GM18907 (cell line): ENCODE data around the gene IP6K3.

Source experiments
- ATAC-seq: cut with Tn5 transposase; IDR thresholded peaks from one replicate; pipeline ENCODE4 v1.9.1; 2021; ENCODE audit warnings: mild to moderate bottlenecking, moderate library complexity; ENCODE audit not compliant: unreplicated experiment

The IP6K3 gene

GRCh38 chr6:33709605-33710295, 37.0 kb downstream of the IP6K3 start:
- no peak for ATAC-seq

- ATAC-seq: no peak
Measured at GRCh38 chr6:33708516-33709204, 38.0 kb downstream of the IP6K3 start.

DNA sequence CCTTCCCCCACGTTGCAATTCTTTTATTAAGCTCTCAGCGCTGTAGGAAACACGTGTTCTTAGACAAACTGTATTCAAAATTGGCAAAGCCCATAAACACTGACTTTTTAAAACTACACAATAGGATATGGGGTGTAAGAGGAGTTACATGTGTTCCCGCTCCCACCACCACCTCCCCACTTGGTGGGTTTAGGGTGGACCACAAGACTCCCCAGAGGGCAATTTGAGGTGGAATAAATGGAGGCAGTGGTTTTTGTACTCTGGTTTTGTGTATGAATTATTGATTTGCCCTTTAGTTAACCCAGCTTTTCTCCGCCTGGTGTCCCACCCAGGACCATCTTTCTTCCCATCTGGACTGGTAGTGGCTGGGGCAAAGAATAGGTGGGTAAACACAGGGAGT, 38.9 kb downstream of the IP6K3 start:
- ATAC-seq: no peak

DNA sequence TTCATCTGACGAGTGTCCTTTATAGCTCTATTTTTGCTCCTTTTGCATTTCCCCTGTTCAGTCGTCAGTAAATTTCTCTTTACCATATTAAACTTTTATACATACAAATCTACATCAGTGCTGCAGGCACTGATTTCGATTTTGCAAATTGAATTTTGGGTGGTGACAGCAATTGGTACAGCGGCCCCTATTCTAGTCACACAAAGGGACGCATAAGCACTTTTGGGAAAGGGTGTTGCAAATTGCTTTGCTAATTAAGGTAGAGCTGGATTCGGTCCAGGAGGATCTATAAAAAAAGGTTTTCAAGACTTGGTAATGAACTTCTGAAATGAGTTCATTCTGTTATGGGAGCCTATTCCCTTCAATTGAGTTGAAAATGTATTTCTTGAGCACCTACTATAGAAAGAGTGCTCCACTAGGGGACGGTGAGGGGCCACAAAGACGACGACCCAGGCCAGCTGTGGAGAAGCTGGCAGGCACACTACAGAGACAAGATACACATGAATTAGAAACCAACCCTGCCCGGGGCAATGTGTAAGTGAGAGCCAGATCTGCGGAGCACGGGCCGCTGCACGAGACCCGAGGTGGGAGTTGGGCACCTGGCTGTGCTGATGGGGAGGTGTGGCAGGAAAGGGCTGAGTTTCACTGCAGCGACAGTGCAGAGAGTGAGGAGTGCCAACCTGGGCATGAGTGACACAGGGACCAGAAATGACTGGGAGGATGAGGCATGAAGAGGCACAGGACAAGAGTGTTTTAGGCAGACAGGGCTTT, 40.6 kb downstream of the IP6K3 start:
- ATAC-seq: no peak

DNA sequence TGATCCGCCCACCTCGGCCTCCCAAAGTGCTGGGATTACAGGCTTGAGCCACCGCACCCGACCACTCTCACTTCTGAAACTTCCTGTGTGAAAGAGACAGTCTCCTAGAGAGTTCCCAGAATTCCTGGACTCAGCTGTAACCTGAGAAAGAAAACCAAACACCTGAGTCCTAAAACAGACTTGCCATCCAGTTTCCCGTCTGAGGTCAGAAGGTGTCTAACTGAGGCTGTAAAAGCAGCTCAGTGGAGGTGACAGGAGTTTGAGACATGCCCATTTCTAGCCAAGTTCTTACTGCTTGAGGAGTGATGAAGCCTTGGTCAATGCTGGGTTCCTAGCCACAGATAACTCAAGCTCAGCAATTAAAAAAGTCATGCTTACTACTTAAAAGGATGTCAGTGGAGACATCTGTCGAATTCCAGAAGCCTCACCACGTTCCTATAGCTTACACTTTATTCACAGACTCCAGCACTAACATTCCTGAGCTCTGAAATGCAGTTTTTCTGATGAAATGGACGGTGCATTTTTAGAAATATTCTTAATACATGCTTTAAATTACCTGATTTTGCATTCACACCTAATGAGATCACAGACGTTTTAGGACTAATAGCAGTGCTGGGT, 41.3 kb downstream of the IP6K3 start:
- no peak for ATAC-seq

- ATAC-seq: no peak
Measured at GRCh38 chr6:33704215-33705066, 42.3 kb downstream of the IP6K3 start.

- ATAC-seq: no peak
Measured at GRCh38 chr6:33702345-33702977, 44.2 kb downstream of the IP6K3 start.

GRCh38 chr6:33700391-33701050, 46.2 kb downstream of the IP6K3 start:
- ATAC-seq: peak; percentile 42

GRCh38 chr6:33699739-33700138, 47.0 kb downstream of the IP6K3 start:
- ATAC-seq: no peak

DNA sequence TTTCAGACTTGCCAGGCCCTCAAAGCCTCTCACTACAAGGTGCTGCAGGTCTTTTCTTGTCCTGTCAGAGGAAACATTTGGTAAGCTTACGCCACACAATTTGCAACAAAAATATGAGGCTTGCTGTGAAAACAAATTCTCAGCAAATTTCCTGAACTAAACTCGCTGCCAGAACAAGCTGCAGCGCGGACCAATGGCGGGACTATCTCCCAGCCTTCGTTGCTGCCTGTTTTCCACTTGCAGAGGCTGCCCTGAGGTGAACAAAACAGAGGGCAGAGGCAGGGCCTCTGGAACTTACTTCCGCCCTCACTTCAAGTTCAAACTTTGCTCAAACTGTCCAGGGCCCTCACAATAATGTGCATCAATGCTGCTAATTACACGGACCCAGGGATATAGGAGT, 47.6 kb downstream of the IP6K3 start:
- no peak for ATAC-seq

DNA sequence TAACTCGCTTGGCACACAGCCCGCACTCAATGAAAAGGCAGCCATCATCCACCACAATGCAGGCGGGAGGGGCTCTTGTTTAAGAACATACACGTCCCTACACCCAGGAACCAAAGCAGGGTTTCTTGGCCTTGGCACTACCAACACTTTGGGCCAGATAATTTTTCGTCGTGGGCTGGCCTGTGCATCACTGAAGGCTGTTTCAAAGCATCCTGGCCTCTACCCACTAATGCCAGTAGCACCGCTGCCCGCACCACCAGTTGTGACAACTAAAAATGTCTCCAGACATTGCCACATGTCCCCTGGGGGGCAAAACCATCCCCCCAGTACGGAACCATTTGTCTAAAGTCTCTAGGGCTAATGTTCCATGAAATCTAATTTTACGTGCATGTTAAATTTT, 48.2 kb downstream of the IP6K3 start:
- no peak for ATAC-seq

- no peak for ATAC-seq
Measured at GRCh38 chr6:33697845-33698244, 48.9 kb downstream of the IP6K3 start.

- ATAC-seq: no peak
Measured at GRCh38 chr6:33696548-33697518, 49.9 kb downstream of the IP6K3 start.

- ATAC-seq: no peak
Measured at GRCh38 chr6:33696076-33696475, 50.6 kb downstream of the IP6K3 start.

DNA sequence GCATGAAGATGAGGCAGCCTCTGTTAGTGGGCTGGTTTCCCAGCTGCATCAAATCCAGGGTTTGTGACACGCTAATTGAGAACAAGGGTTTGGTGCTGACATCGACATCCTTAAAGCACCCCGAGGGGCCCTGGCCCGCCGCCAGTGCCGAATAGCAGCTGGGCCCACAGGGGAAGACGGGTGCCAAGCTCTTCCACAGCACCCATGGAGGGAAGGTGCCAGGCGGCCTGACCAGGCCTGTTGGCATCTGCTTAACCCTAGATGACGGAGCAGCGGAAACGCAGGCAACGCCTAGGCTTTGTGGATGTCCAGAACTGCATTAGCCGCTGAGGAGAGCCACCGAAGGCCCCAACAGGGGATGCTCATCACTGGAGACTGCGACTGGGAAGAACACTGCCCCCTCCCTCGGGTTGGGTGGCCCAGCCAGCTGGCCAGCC, 51.2 kb downstream of the IP6K3 start:
- ATAC-seq: no peak

- no peak for ATAC-seq
Measured at GRCh38 chr6:33694977-33695376, 51.7 kb downstream of the IP6K3 start.

DNA sequence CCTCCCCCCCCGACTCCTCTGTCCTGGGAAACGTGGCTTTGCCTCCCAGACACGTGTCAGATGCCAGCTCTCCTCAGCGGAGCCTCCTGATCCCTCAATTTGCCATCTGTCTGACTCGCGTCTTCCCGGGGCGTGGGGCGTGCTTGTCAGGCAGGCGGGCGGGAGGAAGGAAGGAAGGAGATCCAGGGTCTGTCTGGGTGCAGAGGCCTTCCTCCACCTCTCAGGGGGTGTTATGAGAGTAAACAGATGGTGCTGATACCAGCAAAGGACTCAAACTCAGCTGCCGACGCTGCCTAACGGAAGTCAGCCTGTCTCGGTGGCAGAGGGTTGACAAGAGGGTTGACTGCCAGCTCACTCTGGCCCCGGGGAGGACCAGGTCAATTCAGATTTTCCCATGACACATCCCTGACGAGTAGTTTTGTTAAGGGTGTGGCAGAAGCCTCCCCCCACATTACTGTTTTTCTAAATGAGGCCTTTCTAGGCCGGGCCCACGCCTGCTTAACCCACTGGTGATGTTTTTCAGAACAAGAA, 52.2 kb downstream of the IP6K3 start:
- ATAC-seq: no peak
